GM19467 (cell line): ENCODE data around the gene UROD.
"Not testable (repeated sequence)": the region's sequence is repeated elsewhere in the genome, so short reads cannot be mapped to it uniquely, and the experiment has no call there.

Source experiments
- ATAC-seq: cut with Tn5 transposase; IDR thresholded peaks from one replicate; pipeline ENCODE4 v1.9.1; 2021; ENCODE audit warnings: mild to moderate bottlenecking, moderate library complexity; ENCODE audit not compliant: unreplicated experiment

UROD gene

DNA sequence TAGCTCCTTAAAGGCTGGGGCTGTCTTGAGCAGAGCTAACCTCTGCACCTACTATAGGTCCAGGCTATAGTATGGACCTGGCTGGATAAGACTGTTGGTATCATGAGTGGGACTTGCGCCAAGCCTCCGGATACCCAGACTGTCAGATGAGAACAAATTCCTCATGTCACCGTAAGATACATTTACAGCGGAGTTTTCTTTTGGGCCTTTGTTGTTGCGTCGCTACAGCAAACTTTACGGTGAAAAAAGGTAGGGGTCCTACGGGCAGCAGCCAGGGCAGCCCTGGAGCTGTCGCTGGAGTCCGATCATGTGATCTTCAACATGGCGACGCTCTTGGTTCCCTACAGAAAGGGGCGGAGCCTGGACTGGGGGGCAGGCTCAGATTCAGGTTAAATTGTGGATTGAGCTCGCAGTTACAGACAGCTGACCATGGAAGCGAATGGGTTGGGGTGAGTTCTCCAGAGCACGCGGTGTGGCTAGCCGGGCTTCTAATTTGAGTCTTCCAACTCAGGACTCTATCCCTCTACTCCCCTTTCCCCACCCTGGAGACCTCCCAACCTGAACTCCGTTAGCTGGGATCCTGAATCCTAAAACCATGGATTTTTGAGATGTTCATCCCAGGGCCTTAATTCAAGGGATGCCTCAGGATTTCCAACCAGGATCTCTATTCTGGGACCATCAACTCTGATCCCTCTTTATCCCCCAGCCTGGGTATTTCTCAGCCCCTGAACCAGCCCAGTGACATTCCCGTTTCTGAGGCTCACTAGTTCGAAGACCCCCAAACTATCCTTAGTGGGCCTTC, at the start of gene UROD:
Gene UROD, plus strand, starts transcription at position 418 of the 802 bp plus-strand sequence. Its CDS starts 12 bp downstream, at position 430.
- ATAC-seq = peak; percentile 61

GRCh38 chr1:44962729-44963128, 49.3 kb upstream of the UROD start:
- no peak for ATAC-seq

DNA sequence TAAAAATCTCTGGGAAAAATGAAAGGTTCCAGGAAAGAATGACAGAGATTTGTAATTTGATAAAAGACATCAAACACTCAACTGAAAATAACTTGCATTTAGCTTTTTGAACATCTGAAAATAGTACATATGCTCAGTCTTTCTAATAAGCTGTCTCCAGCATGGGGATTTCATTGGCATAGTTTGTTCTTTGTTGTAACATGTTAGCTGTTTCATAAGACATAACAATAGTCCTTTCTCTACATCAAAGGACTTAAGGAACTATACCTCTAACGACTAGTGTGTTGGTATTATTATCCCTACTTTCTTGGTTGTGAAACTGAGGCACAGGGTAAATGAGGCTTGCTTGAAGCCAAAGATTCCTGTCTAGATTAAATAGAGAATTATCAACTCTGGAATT, 47.7 kb upstream of the UROD start:
- no peak for ATAC-seq

DNA sequence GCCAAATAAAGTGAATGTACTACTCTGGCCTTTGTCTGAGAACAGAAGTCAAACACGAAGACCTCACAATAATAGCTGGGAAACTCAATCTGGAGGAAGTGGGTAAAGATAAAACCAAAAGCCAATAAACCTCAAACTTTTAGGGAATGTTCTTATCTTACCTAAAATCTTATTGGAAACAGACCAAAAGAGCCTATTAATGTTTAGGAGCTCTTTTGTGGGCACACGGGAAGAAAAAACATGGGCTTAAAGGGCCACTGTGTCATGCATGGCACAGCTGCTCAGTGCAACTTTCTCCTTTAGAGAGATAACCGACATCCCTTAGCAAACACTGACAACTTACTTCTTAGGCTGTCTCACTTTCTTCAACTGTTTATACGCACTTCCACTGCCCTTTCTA, 41.7 kb upstream of the UROD start:
- ATAC-seq = no peak

GRCh38 chr1:44973645-44974044, 38.4 kb upstream of the UROD start:
- no peak for ATAC-seq

DNA sequence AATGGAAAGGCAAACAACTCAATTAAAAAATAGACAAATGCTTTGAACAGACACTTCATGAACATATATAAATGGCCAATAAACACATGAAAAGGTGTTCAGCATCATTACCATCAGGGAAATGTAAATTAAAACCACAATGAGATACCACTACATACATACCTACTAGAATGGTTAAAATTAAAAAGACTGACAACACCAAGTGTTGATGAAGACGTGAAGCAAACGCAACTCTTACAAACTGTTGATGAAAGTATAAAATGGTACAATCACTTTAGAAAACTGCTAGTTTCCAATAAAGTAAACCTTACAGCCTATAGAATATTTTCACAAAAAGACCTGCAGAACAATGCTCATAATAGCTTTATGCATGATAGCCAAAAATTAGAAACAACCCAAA, 35.8 kb upstream of the UROD start:
- ATAC-seq = no peak

- not testable (repeated sequence) for ATAC-seq
Measured at GRCh38 chr1:44977372-44977771, 34.7 kb upstream of the UROD start.

- no peak for ATAC-seq
Measured at GRCh38 chr1:44985747-44986359, 26.2 kb upstream of the UROD start.

- no peak for ATAC-seq
Measured at GRCh38 chr1:44988531-44989156, 23.4 kb upstream of the UROD start.

GRCh38 chr1:44994309-44994898, 17.6 kb upstream of the UROD start:
- ATAC-seq = no peak

DNA sequence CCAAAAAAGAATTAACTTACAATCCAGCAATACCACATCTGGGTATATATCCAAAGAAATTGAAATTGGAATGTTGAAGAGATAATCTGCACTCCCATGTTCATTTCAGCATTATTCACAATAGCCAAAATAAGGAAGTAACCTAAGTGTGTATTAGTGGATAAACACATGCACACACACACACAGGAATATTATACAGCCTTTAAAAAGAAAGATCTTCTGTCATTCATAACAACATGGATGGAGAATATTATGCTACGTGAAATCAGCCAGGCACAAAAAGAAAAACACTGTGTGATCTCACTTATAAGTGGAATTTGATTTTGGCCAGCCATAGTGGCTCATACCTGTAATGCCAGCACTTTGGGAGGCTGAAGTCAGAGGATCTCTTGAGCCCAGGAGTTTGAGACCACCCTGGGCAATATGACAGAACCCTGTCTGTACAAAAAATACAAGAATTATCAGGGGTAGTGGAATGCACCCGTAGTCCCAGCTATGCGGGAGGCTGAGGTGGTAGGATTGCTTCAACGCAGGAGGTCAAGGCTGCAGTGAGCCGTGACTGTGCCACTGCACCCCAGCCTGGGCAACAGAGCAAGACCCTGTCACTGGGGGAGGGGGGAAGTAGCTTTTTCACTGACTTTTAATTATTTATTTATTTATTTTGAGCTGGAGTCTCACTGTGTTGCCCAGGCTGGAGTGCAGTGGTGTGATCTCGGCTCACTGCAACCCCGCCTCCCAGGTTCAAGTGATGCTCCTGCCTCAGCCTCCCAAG, 16.4 kb upstream of the UROD start:
- ATAC-seq = no peak

- ATAC-seq = no peak
Measured at GRCh38 chr1:44999232-44999631, 12.8 kb upstream of the UROD start.

DNA sequence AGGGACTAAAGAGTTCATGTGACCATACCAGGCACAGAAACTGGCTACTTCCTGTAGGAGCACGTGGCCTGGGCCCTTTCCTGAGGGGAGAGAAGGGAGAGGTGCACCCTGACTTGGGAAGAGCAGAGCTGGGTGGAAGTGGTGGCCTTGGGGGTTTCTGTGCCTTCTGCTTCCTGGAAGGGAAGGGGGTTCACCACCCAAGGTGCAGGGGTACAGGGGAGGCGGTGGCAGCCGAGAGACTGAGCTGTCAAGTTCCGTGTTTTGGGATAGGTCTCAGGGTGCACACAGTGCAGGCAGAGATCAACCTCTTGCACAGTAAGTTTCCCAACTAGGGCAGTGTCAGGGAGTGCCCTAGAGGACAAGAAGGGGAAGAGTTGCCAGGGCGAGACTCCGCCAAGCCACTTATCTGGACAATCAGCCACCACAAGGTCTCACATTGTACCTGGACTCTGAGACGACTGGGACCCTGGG, 11.0 kb upstream of the UROD start:
- ATAC-seq = no peak

- ATAC-seq = not testable (repeated sequence)
Measured at GRCh38 chr1:45001576-45001975, 10.5 kb upstream of the UROD start.

- ATAC-seq = no peak
Measured at GRCh38 chr1:45002650-45003645, 9.1 kb upstream of the UROD start.

DNA sequence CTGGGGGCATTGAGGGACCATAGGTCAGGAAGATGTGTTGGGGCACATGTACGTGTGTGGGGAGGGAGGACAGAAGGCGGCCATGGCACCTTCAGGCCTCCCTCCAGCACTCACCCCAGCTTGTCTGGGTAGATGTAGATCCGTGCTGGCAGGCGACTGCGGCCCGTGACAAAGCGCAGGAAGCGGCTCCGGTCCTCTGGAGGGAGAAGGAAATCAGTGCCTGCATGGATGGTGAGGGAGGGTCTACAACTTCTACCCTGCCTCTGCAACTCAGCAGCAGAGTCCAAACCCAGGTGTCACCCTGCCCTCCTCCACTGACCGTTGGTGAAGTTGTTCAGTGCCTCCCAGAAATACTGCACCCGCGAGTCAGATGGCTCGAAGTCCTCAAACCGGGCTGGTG, 8.3 kb upstream of the UROD start:
- ATAC-seq = no peak

DNA sequence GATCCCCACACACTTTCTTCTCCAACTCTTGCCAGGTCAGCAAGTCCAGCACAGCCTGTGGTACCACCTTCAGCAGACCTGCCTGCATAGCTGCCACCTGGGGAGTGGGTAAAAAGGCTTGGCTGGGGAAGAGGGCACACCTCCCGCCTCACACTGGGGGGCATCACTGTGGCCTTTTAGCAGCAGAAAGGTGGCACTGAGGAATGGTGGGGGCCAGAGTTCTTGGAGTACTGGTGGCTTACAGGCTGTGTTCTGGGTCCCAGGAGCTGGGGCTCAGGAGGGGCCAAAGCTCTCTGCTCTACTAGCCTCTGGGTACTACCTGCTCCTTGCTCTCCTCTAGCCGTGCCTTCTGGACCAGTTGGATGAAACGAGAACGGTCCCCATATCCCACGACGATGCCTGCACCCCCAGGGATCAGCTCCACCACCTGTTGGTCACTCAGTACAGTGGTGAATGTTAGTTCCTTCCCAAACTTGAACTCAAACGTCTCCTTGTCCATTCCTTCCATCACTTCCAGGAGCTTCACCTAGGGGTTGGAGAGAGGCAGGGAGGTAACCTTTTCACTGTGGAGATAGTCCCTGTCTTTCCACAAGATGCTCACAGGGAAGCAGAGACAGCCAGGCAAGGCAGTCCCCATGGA, 7.7 kb upstream of the UROD start:
- no peak for ATAC-seq

DNA sequence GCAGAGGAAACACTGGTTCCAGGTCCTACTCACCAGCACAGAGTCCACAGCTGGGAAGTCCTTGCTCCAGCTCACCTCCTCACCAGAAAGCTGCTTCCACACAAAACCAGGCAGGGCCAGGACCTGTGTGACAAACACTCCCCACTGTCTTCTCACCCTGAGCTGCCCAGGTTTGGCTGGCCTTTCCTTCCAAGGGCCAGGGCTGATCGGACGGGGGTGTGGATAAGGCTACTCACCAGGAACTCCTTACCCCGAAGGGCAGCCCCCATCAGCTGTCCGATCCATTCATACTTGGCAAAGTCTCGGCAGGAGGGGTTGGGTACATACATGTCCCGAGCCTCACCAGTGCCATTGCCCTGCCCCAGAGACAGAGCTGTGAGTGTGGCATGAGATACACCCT, 6.3 kb upstream of the UROD start:
- ATAC-seq = no peak

GRCh38 chr1:45007311-45007710, 4.7 kb upstream of the UROD start:
- ATAC-seq = no peak
